GM12892 (cell line): ENCODE data around the gene CCT5.

Source experiments
- POLR2A ChIP-seq: IDR thresholded peaks from 2 replicates; pipeline ENCODE4 v1.6.1; 2011; ENCODE audit warnings: low read depth, low read length, control low read depth
- TAF1 ChIP-seq: IDR thresholded peaks from 2 replicates; pipeline ENCODE4 v1.6.1; 2011; ENCODE audit warnings: low read depth, mild to moderate bottlenecking, control low read depth, low read length, borderline replicate concordance

- TF ChIP-seq TAF1 = no peak
- TF ChIP-seq POLR2A = no peak
These were observed 61.7 kb downstream of the CCT5 start for GRCh38 chr5:10311595-10312425.
